HG03457 (cell line): ENCODE results near the gene PET100.

Experiments used
- ATAC-seq: cut with Tn5 transposase; IDR thresholded peaks from one replicate; pipeline ENCODE4 v1.9.1; 2021; ENCODE audit warnings: moderate number of reproducible peaks; ENCODE audit not compliant: unreplicated experiment

Gene PET100

DNA sequence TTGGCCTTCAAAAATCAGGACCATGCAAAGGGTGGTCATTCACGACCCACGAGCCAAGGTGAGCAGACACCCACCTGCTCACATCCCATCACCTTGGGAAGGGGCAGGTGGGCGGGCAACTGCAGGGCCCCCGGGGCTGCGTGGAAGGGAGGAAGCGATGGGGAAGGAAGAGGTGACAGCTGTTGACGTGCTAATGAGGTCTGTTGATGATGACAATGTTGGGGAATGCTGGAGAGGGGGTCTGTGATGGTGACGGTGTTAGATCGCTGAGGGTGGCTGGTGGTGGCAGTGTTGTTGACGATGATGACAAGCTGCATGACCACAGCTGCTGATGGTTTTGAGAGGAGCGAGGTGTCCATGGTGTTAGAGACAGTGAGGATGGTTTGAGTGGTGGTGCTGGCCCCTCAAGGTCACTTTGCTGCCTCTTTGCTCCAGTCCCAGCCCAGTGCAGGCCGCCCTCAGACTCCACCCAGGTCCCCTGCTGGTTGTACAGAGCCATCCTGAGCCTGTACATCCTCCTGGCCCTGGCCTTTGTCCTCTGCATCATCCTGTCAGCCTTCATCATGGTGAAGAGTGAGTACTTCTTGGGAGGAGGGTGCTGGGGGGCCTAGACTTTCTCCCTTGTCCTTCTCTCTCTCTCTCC, 48.2 kb downstream of the PET100 start:
- ATAC-seq, result no peak

DNA sequence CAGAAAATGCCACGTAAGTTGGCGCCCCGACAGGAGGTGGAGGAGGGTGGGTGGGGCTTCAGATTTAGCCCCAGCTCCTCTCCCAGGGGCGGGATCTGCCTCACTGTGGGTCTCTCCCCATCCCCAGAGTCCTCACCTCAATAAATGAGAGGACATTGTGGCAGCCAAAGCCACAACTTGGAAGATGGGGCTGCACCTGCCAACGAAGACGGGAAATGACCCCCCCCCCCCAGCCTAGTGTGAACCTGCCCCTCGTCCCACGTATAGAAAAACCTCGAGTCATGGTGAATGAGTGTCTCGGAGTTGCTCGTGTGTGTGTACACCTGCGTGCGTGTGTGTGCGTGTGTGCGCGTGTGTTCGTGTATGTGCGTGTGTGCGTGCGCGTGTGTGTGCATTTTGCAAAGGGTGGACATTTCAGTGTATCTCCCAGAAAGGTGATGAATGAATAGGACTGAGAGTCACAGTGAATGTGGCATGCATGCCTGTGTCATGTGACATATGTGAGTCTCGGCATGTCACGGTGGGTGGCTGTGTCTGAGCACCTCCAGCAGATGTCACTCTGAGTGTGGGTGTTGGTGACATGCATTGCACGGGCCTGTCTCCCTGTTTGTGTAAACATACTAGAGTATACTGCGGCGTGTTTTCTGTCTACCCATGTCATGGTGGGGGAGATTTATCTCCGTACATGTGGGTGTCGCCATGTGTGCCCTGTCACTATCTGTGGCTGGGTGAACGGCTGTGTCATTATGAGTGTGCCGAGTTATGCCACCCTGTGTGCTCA, 49.6 kb downstream of the PET100 start:
- no peak for ATAC-seq

DNA sequence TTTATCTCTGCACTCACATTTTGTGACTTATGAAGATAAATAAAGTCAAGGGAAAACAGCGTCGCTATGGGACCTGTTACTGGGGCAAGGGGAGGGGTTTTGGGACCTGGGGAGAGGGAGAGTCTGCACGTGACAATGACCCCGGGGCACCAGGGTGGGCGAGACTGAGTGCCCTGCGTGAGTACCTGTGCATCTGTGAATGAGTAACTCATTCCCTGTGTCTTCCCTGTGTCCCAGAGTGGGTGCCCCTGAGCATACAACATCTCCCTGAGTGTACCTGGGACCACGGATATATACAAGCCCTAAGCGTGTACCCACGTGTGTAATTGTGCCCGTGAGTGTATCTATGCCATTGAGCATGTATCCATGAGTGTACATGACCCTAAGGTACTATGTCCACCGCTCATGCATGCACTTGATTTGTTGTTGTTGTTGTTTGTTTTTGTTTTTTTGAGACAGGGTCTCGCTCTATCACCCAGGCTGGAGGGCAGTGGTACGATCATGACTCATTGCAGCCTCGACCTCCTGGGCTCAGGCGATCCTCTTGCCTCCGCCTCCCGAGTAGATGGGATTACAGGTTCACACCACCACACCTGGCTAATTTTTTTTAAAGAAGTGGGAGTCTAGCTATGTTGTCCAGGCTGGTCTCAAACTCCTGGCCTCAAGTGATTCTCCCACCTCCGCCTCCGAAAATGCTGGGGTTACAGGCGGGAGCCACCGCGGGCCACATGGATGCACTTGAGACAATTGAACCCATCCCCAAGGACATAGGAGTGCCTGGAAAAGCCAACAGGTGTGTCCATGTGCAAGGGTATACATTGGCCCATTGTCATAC, 50.4 kb downstream of the PET100 start:
- ATAC-seq, result no peak

DNA sequence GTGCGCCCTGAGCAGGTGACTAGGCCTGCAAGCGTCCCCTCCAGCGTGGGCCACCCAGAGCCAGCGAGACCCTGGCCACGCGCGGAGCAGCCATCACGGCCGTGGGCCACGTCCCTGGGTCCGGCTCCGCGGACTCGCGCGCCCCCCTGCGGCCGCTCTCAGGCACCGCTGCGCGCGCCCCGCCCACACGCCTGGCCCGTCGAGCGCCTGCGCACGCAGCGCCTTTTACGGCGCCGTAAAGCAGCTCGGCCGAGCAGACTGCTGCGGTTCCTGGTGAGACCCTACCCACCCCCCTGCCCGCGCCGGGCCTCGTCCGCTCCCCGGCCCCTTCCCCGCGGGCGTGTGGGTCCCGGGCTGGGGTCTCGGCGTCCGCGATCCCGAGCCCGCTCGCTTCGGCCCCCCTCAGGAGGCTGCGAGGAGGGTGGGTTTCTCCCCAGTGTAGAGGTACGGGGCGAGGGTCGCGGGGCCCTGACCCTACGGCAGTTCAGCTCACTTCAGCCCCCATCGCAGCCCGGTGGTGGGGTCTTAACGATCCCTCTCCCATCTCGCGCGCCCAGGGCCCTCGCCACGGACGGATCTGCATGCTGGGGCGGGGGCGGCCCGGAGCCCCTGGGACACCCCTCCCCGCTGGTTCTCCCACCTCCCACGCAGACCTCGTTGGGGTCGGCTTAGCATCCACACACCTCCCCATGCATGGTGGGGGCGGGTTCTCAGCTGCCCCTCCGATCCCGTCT, 51.2 kb downstream of the PET100 start, which contains the start of gene TRAPPC5:
TRAPPC5 (plus strand) TSS at position 228 of the 734 bp plus-strand sequence. CDS start 1,421 bp downstream, outside the sequence.
- ATAC-seq, result no peak
